RWPE2 (cell line): Measurements from ENCODE around the gene DENND4A.
"Not testable (repeated sequence)": the region's sequence is repeated elsewhere in the genome, so short reads cannot be mapped to it uniquely, and the experiment has no call there.

ENCODE experiments used
- ATAC-seq: fragments of 200-7000 bp; cut with Tn5 transposase; 3 replicates; pipeline ENCODE4 v1.9.1; 2021; ENCODE audit warnings: low read depth
- DNase-seq: peaks from one replicate; pipeline ENCODE4 v3.0.0-alpha.2; 2020; ENCODE audit warnings: low spot score
- H3K27ac ChIP-seq: fragments of 450-650 bp; 2 replicates; pipeline ENCODE4 v1.5.1; 2017; ENCODE audit warnings: mild to moderate bottlenecking; ENCODE audit not compliant: poor library complexity, severe bottlenecking
- H3K27me3 ChIP-seq: fragments of 250-450 bp; sonication (Bioruptor Pico); 2 replicates; pipeline ENCODE4 v1.5.1; 2021; ENCODE audit warnings: mild to moderate bottlenecking, moderate library complexity; ENCODE audit not compliant: insufficient read depth, poor library complexity, severe bottlenecking
- H3K36me3 ChIP-seq: fragments of 250-450 bp; sonication (Bioruptor Pico); 2 replicates; pipeline ENCODE4 v1.5.1; 2020; ENCODE audit warnings: low read depth, mild to moderate bottlenecking, moderate library complexity
- H3K4me1 ChIP-seq: fragments of 250-450 bp; sonication (Bioruptor Pico); 2 replicates; pipeline ENCODE4 v1.5.1; 2021; ENCODE audit warnings: mild to moderate bottlenecking, moderate library complexity; ENCODE audit not compliant: insufficient read depth, poor library complexity, severe bottlenecking
- H3K4me3 ChIP-seq: fragments of 250-450 bp; sonication (Bioruptor Pico); 2 replicates; pipeline ENCODE4 v1.5.1; 2021; ENCODE audit warnings: mild to moderate bottlenecking, moderate library complexity; ENCODE audit not compliant: severe bottlenecking
- H3K9me3 ChIP-seq: fragments of 250-450 bp; sonication (Bioruptor Pico); 2 replicates; pipeline ENCODE4 v1.5.1; 2021; ENCODE audit warnings: mild to moderate bottlenecking, moderate library complexity; ENCODE audit not compliant: severe bottlenecking
- CTCF ChIP-seq: fragments of 450-650 bp; IDR thresholded peaks from one replicate; pipeline ENCODE4 v1.5.1; 2017; ENCODE audit warnings: mild to moderate bottlenecking, moderate library complexity; ENCODE audit not compliant: poor library complexity, severe bottlenecking

The DENND4A gene

GRCh38 chr15:65789105-65789504 lies 3.0 kb downstream of the DENND4A start:
- ATAC-seq (no peak), DNase-seq (no peak)
- no peaks in the 10 kb centered on the region for H3K27me3 ChIP-seq
- H3K36me3 ChIP-seq: no peaks in the 10 kb centered on the region
- no peaks in the 10 kb centered on the region for H3K9me3 ChIP-seq
- H3K4me1 ChIP-seq: peaks cover 30% of the 10 kb centered on the region
- H3K27ac ChIP-seq: peak overlapping the region; percentile 82
- no peak overlapping the region for H3K4me3 ChIP-seq
- no peak for TF ChIP-seq CTCF

GRCh38 chr15:65787260-65787659 lies 4.8 kb downstream of the DENND4A start:
- no peak for TF ChIP-seq CTCF
- H3K4me1 ChIP-seq: peaks cover 30% of the 10 kb centered on the region

GRCh38 chr15:65785151-65785550 lies 6.9 kb downstream of the DENND4A start:
- no peaks in the 10 kb centered on the region for H3K36me3 ChIP-seq
- no peaks in the 10 kb centered on the region for H3K27me3 ChIP-seq
- H3K27ac ChIP-seq: no peak overlapping the region
- peaks cover 22% of the 10 kb centered on the region for H3K4me1 ChIP-seq
- no peak overlapping the region for H3K4me3 ChIP-seq
- ATAC-seq (no peak), DNase-seq (no peak)
- no peak for TF ChIP-seq CTCF
- H3K9me3 ChIP-seq: no peaks in the 10 kb centered on the region

More at GRCh38 chr15:65787260-65787659, 4.8 kb downstream of the DENND4A start:
- no peak overlapping the region for H3K4me3 ChIP-seq
- no peaks in the 10 kb centered on the region for H3K36me3 ChIP-seq
- H3K27me3 ChIP-seq: no peaks in the 10 kb centered on the region
- peak overlapping the region; percentile 82 for H3K27ac ChIP-seq
- H3K9me3 ChIP-seq: no peaks in the 10 kb centered on the region
- ATAC-seq (no peak), DNase-seq (no peak)

- ATAC-seq (no peak), DNase-seq (no peak)
- no peak for TF ChIP-seq CTCF
Observed at GRCh38 chr15:65783872-65784271, 8.2 kb downstream of the DENND4A start.

GRCh38 chr15:65782096-65782495 lies 10.0 kb downstream of the DENND4A start:
- H3K9me3 ChIP-seq: no peaks in the 10 kb centered on the region
- ATAC-seq: no peak
- no peaks in the 10 kb centered on the region for H3K27me3 ChIP-seq
- no peak for TF ChIP-seq CTCF
- H3K4me1 ChIP-seq: peaks cover 8% of the 10 kb centered on the region
- DNase-seq: no peak
- no peaks in the 10 kb centered on the region for H3K36me3 ChIP-seq
- H3K27ac ChIP-seq: no peak overlapping the region
- H3K4me3 ChIP-seq: no peak overlapping the region

More at GRCh38 chr15:65783872-65784271, 8.2 kb downstream of the DENND4A start:
- Histone ChIP-seq H3K27me3 (no peaks in the 10 kb centered on the region), H3K9me3 (no peaks in the 10 kb centered on the region), H3K4me3 (no peak overlapping the region), H3K27ac (no peak overlapping the region), H3K36me3 (no peaks in the 10 kb centered on the region), H3K4me1 (peaks cover 20% of the 10 kb centered on the region)

- H3K27ac ChIP-seq, H3K27me3 ChIP-seq, ATAC-seq, DNase-seq, H3K9me3 ChIP-seq, H3K4me3 ChIP-seq, H3K36me3 ChIP-seq, H3K4me1 ChIP-seq: not testable (repeated sequence)
Observed at GRCh38 chr15:65778701-65779100, 13.4 kb downstream of the DENND4A start.
